ENCODE measurements around the gene CGB3.
"Not testable (repeated sequence)": the region's sequence is repeated elsewhere in the genome, so short reads cannot be mapped to it uniquely, and the experiment has no call there.

GRCh38 chr19:49042666-49043065, 18.5 kb upstream of the CGB3 start:
- not testable (repeated sequence) for TF ChIP-seq POLR2A (IDR thresholded peaks at IDR 0.05; ENCODE audit: low read depth, low read length); CTCF (conservative IDR thresholded peaks at IDR 0.05; ENCODE audit: low read depth, low read length); CEBPB (IDR thresholded peaks at IDR 0.05; ENCODE audit: low read depth, low read length); ELK1 (IDR thresholded peaks at IDR 0.05; ENCODE audit: borderline replicate concordance, low read depth, low read length); RFX5 (IDR thresholded peaks at IDR 0.05; ENCODE audit: low read depth, low read length); USF2 (IDR thresholded peaks at IDR 0.05; ENCODE audit: low read depth, low read length); MXI1 (IDR thresholded peaks at IDR 0.05; ENCODE audit: borderline replicate concordance, low read depth, low read length); NFE2L2 (IDR thresholded peaks at IDR 0.05; ENCODE audit: low read depth, low read length); FOS (IDR thresholded peaks at IDR 0.05; ENCODE audit: low read depth, low read length); MAZ (IDR thresholded peaks at IDR 0.05; ENCODE audit: borderline replicate concordance, low read depth, low read length); MAFK (IDR thresholded peaks at IDR 0.05; ENCODE audit: low read depth, low read length); RCOR1 (IDR thresholded peaks at IDR 0.05; ENCODE audit: insufficient replicate concordance, low read length); SMC3 (IDR thresholded peaks at IDR 0.05; ENCODE audit: low read depth, low read length)

Data from IMR-90 (cell line).